GM21825 (cell line): ENCODE results near the gene LYPD6.

Experiments
- ATAC-seq: cut with Tn5 transposase; IDR thresholded peaks from one replicate; pipeline ENCODE4 v1.9.1; 2021; ENCODE audit warnings: mild to moderate bottlenecking, moderate library complexity; ENCODE audit not compliant: unreplicated experiment

Gene LYPD6

GRCh38 chr2:149399934-149400615 is 69.7 kb downstream of the LYPD6 start:
- no peak for ATAC-seq

- ATAC-seq: no peak
Measured at GRCh38 chr2:149400997-149401396, 70.6 kb downstream of the LYPD6 start.

- no peak for ATAC-seq
Measured at GRCh38 chr2:149409506-149409905, 79.1 kb downstream of the LYPD6 start.

- ATAC-seq: no peak
Measured at GRCh38 chr2:149410701-149411484, 80.5 kb downstream of the LYPD6 start.

GRCh38 chr2:149413487-149413886 is 83.1 kb downstream of the LYPD6 start:
- no peak for ATAC-seq

GRCh38 chr2:149415086-149415485 is 84.7 kb downstream of the LYPD6 start:
- ATAC-seq: no peak

GRCh38 chr2:149418065-149418464 is 87.7 kb downstream of the LYPD6 start:
- ATAC-seq: no peak

- ATAC-seq: no peak
Measured at GRCh38 chr2:149420053-149420963, 89.9 kb downstream of the LYPD6 start.

GRCh38 chr2:149421791-149422190 is 91.4 kb downstream of the LYPD6 start:
- no peak for ATAC-seq

- no peak for ATAC-seq
Measured at GRCh38 chr2:149422337-149422990, 92.1 kb downstream of the LYPD6 start.

GRCh38 chr2:149422991-149423338 is 92.6 kb downstream of the LYPD6 start:
- ATAC-seq: no peak

- no peak for ATAC-seq
Measured at GRCh38 chr2:149423630-149424029, 93.2 kb downstream of the LYPD6 start.

GRCh38 chr2:149427387-149427786 is 97.0 kb downstream of the LYPD6 start:
- no peak for ATAC-seq

- no peak for ATAC-seq
Measured at GRCh38 chr2:149428783-149429182, 98.4 kb downstream of the LYPD6 start.

GRCh38 chr2:149430743-149431736 is 100.7 kb downstream of the LYPD6 start:
- no peak for ATAC-seq

- ATAC-seq: no peak
Measured at GRCh38 chr2:149438330-149438960, 108.1 kb downstream of the LYPD6 start.

- ATAC-seq: no peak
Measured at GRCh38 chr2:149441255-149441654, 110.9 kb downstream of the LYPD6 start.

- no peak for ATAC-seq
Measured at GRCh38 chr2:149442346-149442745, 112.0 kb downstream of the LYPD6 start.

GRCh38 chr2:149443150-149443549 is 112.8 kb downstream of the LYPD6 start:
- no peak for ATAC-seq
